ENCODE results near the gene ACAA1.

- no peak for TF ChIP-seq POLR2A (IDR thresholded peaks at IDR 0.05)
- TF ChIP-seq, protein P1, sequence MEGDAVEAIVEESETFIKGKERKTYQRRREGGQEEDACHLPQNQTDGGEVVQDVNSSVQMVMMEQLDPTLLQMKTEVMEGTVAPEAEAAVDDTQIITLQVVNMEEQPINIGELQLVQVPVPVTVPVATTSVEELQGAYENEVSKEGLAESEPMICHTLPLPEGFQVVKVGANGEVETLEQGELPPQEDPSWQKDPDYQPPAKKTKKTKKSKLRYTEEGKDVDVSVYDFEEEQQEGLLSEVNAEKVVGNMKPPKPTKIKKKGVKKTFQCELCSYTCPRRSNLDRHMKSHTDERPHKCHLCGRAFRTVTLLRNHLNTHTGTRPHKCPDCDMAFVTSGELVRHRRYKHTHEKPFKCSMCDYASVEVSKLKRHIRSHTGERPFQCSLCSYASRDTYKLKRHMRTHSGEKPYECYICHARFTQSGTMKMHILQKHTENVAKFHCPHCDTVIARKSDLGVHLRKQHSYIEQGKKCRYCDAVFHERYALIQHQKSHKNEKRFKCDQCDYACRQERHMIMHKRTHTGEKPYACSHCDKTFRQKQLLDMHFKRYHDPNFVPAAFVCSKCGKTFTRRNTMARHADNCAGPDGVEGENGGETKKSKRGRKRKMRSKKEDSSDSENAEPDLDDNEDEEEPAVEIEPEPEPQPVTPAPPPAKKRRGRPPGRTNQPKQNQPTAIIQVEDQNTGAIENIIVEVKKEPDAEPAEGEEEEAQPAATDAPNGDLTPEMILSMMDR (IDR thresholded peaks at IDR 0.05 in 4 of 5, conservative IDR thresholded peaks at IDR 0.05 in 1 of 5) = no peak
Measured at GRCh38 chr3:38114052-38114874, 22.7 kb downstream of the ACAA1 start.
